CD14-positive monocyte (primary cell): Measurements from ENCODE around the gene GMDS. TPM values are rescaled to one million over a fixed set of nuclear protein-coding genes. Genes with fewer than 3 reads are reported as not detected.

Experiments used
- DNase-seq, 3 donors: peaks; one replicate each; pipeline ENCODE4 v3.0.0-alpha.2; 2011 to 2022
- H2AFZ ChIP-seq: 2 replicates; pipeline ENCODE4 v1.6.0; 2012; ENCODE audit warnings: mild to moderate bottlenecking, low read depth, low read length, inconsistent platforms; ENCODE audit not compliant: insufficient read depth, poor library complexity, severe bottlenecking
- H3K27ac ChIP-seq, 2 donors: 1 replicate in 1 of 2; 2 replicates in 1 of 2; pipeline ENCODE4 v1.5.1; 2012 to 2013; ENCODE audit warnings: low read length in 2 of 2, control low read depth in 1 of 2, inconsistent platforms in 1 of 2, low read depth in 1 of 2, mild to moderate bottlenecking in 1 of 2
- H3K27me3 ChIP-seq, 2 donors: one replicate each; pipeline versions ENCODE4 v1.6.0 to v1.6.1; 2011 to 2013; ENCODE audit warnings: low read length in 2 of 2; ENCODE audit not compliant: control insufficient read depth in 2 of 2, insufficient read depth in 2 of 2
- H3K36me3 ChIP-seq, 2 donors: replicated peaks in 1 of 2; 1 replicate in 1 of 2; 2 replicates in 1 of 2; pipeline versions ENCODE4 v1.5.1 to v1.6.1; 2012 to 2013; ENCODE audit warnings: low read length in 2 of 2, control low read depth in 1 of 2, inconsistent platforms in 1 of 2, mild to moderate bottlenecking in 1 of 2; ENCODE audit not compliant: insufficient read depth in 2 of 2, control insufficient read depth in 1 of 2
- H3K4me1 ChIP-seq, 2 donors: 1 replicate in 1 of 2; 2 replicates in 1 of 2; pipeline versions ENCODE4 v1.5.1 to v1.6.1; 2012 to 2013; ENCODE audit warnings: low read length in 2 of 2, control low read depth in 1 of 2, inconsistent platforms in 1 of 2, mild to moderate bottlenecking in 1 of 2, moderate library complexity in 1 of 2; ENCODE audit not compliant: insufficient read depth in 2 of 2, control insufficient read depth in 1 of 2
- H3K4me2 ChIP-seq: replicated peaks from 2 replicates; pipeline ENCODE3; 2012; ENCODE audit warnings: low read length, moderate library complexity, mild to moderate bottlenecking; ENCODE audit not compliant: poor library complexity, severe bottlenecking; ENCODE audit errors: extremely low read depth
- H3K4me3 ChIP-seq, 3 experiments: fragments of 200-600 bp in 1 of 3; sonication (generic) in 1 of 3; replicated peaks in 1 of 3; 1 replicate in 2 of 3; 2 replicates in 1 of 3; pipeline ENCODE4 v1.5.1; 2011 to 2013; ENCODE audit warnings: low read length in 3 of 3, mild to moderate bottlenecking in 3 of 3, control low read depth in 2 of 3, low read depth in 2 of 3, inconsistent platforms in 1 of 3, moderate library complexity in 1 of 3
- H3K79me2 ChIP-seq: 2 replicates; pipeline ENCODE4 v1.6.0; 2012; ENCODE audit warnings: mild to moderate bottlenecking, control low read depth, inconsistent platforms, low read length, moderate library complexity; ENCODE audit not compliant: insufficient read depth
- H3K9ac ChIP-seq: 2 replicates; pipeline ENCODE4 v1.6.0; 2017; ENCODE audit warnings: low read length, mild to moderate bottlenecking; ENCODE audit not compliant: insufficient read depth, poor library complexity, severe bottlenecking
- H3K9me3 ChIP-seq, 2 donors: replicated peaks in 1 of 2; 1 replicate in 1 of 2; 2 replicates in 1 of 2; pipeline versions ENCODE4 v1.5.1 to v1.6.1; 2012 to 2013; ENCODE audit warnings: low read length in 2 of 2, control low read depth in 1 of 2; ENCODE audit not compliant: control insufficient read depth in 1 of 2, insufficient read depth in 1 of 2
- H4K20me1 ChIP-seq: 2 replicates; pipeline ENCODE4 v1.6.0; 2012; ENCODE audit warnings: mild to moderate bottlenecking, low read length, control low read depth, moderate library complexity; ENCODE audit not compliant: insufficient read depth
- H3K27ac Mint-ChIP-seq, 7 donors: one replicate each; pipeline ENCODE4 v1.8.0; 2020; ENCODE audit warnings: mild to moderate bottlenecking in 7 of 7, mixed read lengths in 7 of 7, moderate library complexity in 6 of 7, inconsistent platforms in 2 of 7
- H3K27me3 Mint-ChIP-seq, 3 donors: one replicate each; pipeline ENCODE4 v1.8.0; 2021 to 2022; ENCODE audit warnings: low read depth in 3 of 3, mild to moderate bottlenecking in 3 of 3, mixed read lengths in 3 of 3, moderate library complexity in 3 of 3, inconsistent platforms in 1 of 3
- H3K36me3 Mint-ChIP-seq, 2 donors: one replicate each; pipeline ENCODE4 v1.8.0; 2020; ENCODE audit warnings: mixed read lengths in 2 of 2, inconsistent platforms in 1 of 2, mild to moderate bottlenecking in 1 of 2
- H3K4me1 Mint-ChIP-seq: one replicate; pipeline ENCODE4 v1.8.0; 2020; ENCODE audit warnings: mild to moderate bottlenecking, mixed read lengths
- H3K4me3 Mint-ChIP-seq, 2 donors: one replicate each; pipeline ENCODE4 v1.8.0; 2020; ENCODE audit warnings: mild to moderate bottlenecking in 2 of 2, mixed read lengths in 2 of 2, moderate library complexity in 1 of 2
- H3K9me3 Mint-ChIP-seq, 7 donors: one replicate each; pipeline ENCODE4 v1.8.0; 2020 to 2022; ENCODE audit warnings: mixed read lengths in 7 of 7, mild to moderate bottlenecking in 6 of 7, moderate library complexity in 6 of 7, inconsistent platforms in 2 of 7
- WGBS: methylation state at CpG from one replicate; pipeline ENCODE4 v1.1.5; 2013; ENCODE audit warnings: missing lambda C conversion rate; ENCODE audit not compliant: insufficient coverage; 5-methylcytosine and 5-hydroxymethylcytosine counted together
- intact Hi-C, 2 donors: fragments of 100-400 bp; cut with micrococcal nuclease; formaldehyde crosslinking; loops; one replicate each; pipeline versions ENCODE4 v1.15.0 to v1.15.1; 2023
- polyA plus RNA-seq, 3 donors: library from polyadenylated mRNA; depleted of rRNA in 1 of 3; unstranded in 2 of 3; stranded (reverse) in 1 of 3; fragments of 300-500 nt in 2 of 3; fragments of >200 nt in 1 of 3; fragmentation: Illumina TruSeq in 2 of 3; gene quantifications; 1 replicate in 2 of 3; 2 replicates in 1 of 3; pipeline ENCODE4 v1.2.3, GENCODE V29; 2012 to 2021
- TF ChIP-seq, protein P1 (sequence below): fragments of 200-600 bp; IDR thresholded peaks from one replicate; pipeline ENCODE4 v1.8.0; 2022; ENCODE audit warnings: antibody characterized with exemption, mild to moderate bottlenecking

The GMDS gene
- polyA plus RNA-seq, 3 donors, result 10.5 to 19.9 (median 17.6) TPM

DNA sequence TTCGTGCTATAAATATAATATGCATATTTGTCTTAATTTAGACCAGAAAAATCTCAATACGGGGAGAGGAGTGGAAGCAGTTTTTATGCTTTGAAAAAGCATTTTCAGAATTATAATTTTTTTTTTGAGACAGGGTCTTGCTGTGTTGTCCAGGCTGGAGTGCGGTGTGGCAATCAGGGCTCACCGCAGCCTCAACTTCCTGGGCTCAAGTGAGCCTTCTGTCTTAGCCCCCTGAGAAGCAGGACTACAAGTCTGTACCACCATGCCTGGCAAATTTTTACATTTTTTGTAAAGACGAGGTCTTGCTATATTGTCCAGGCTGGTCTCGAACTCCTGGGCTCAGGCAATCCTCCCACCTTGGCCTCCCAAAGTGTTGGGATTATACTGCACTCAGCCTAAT lies 438.5 kb downstream of the GMDS start:
- Mint-ChIP-seq H3K9me3 (no peaks in the 10 kb centered on the region), H3K4me1 (no peaks in the 10 kb centered on the region), H3K27me3 (no peaks in the 10 kb centered on the region), H3K4me3 (no peak overlapping the region), H3K27ac (no peak overlapping the region), H3K36me3 (no peaks in the 10 kb centered on the region)
- intact Hi-C loops, result no loop called here
- Histone ChIP-seq H3K36me3 (no peaks in the 10 kb centered on the region), H3K27ac (no peak overlapping the region), H3K4me3 (no peak overlapping the region), H2AFZ (no peak overlapping the region), H4K20me1 (no peaks in the 10 kb centered on the region), H3K27me3 (no peaks in the 10 kb centered on the region), H3K9me3 (no peaks in the 10 kb centered on the region), H3K9ac (no peak overlapping the region), H3K4me1 (no peaks in the 10 kb centered on the region), H3K79me2 (no peaks in the 10 kb centered on the region), H3K4me2 (no peak overlapping the region)
- TF ChIP-seq, protein P1, sequence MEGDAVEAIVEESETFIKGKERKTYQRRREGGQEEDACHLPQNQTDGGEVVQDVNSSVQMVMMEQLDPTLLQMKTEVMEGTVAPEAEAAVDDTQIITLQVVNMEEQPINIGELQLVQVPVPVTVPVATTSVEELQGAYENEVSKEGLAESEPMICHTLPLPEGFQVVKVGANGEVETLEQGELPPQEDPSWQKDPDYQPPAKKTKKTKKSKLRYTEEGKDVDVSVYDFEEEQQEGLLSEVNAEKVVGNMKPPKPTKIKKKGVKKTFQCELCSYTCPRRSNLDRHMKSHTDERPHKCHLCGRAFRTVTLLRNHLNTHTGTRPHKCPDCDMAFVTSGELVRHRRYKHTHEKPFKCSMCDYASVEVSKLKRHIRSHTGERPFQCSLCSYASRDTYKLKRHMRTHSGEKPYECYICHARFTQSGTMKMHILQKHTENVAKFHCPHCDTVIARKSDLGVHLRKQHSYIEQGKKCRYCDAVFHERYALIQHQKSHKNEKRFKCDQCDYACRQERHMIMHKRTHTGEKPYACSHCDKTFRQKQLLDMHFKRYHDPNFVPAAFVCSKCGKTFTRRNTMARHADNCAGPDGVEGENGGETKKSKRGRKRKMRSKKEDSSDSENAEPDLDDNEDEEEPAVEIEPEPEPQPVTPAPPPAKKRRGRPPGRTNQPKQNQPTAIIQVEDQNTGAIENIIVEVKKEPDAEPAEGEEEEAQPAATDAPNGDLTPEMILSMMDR, result no peak
- no peak for DNase-seq
- 96% methylated on average over 4 of the region's 6 CpGs for WGBS

DNA sequence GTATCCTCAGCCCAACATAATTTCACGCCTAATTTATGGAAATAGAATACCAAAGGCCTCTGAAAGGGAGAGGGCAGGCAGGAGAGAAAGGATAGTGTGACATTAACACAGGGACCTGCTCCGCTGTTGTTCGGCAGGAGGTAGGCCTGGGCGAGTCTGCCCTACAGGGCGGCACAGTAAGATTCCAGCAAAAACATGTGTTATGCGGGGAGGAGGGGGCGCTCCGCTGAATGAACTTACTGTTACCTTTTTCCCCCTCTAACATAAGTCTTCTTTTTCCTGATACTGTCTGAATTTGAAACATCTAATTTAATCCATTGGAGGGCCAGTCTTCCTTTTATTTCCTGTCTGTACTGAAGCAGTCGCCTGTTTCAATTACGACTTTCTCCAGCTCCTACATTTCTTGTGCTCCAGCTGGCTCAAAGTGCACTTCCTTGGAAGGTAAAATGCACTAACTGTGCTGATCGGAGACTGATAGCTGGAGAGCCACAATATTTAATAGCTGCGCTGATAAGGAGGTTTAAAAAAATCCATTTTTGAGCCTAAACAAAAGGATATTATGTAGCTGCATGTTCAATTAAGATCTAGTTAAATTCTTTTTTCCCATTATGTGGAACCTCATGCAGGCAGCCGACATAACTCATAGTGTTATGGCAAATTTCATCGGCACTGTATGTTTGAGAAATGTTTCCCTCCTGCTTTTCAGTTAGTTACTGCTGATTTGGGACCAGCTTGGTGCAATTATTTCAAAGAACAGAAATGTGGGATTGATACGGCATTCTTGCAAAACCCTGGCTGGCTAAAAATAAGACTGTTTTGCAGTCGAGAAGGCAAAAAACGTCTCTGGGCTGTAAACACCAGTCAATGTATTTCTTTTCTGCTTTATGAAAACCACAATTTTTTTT lies 442.7 kb downstream of the GMDS start:
- H2AFZ ChIP-seq, result no peak overlapping the region
- no peaks in the 10 kb centered on the region for H3K79me2 ChIP-seq
- intact Hi-C loops, result no loop called here
- no peaks in the 10 kb centered on the region for H3K27me3 Mint-ChIP-seq
- peaks cover 0 to 1% (median 0%) of the 10 kb centered on the region in 7 donors for H3K9me3 Mint-ChIP-seq
- no peak overlapping the region for H3K27ac Mint-ChIP-seq
- H4K20me1 ChIP-seq, result no peaks in the 10 kb centered on the region
- no peaks in the 10 kb centered on the region for H3K4me1 Mint-ChIP-seq
- H3K4me3 ChIP-seq, result no peak overlapping the region
- H3K4me3 Mint-ChIP-seq, result no peak overlapping the region
- no peaks in the 10 kb centered on the region for H3K27me3 ChIP-seq
- no peaks in the 10 kb centered on the region for H3K36me3 ChIP-seq
- H3K9ac ChIP-seq, result no peak overlapping the region
- TF ChIP-seq, protein P1, result no peak
- H3K4me2 ChIP-seq, result no peak overlapping the region
- WGBS, result 90% methylated on average over 6 of the region's 17 CpGs
- DNase-seq, result no peak
- H3K27ac ChIP-seq, result no peak overlapping the region
- H3K9me3 ChIP-seq, result no peaks in the 10 kb centered on the region
- H3K4me1 ChIP-seq, result no peaks in the 10 kb centered on the region
- no peaks in the 10 kb centered on the region for H3K36me3 Mint-ChIP-seq
